ENCODE results near the gene CLEC4D.
"Not testable (repeated sequence)": the region's sequence is repeated elsewhere in the genome, so short reads cannot be mapped to it uniquely, and the experiment has no call there.

- not testable (repeated sequence) for TF ChIP-seq ZBTB33 (IDR thresholded peaks at IDR 0.05); CTCF (IDR thresholded peaks at IDR 0.05; ENCODE audit: low read depth, low read length, missing input control); FOXA1 (IDR thresholded peaks at IDR 0.05); MAX (IDR thresholded peaks at IDR 0.05); ATF3 (IDR thresholded peaks at IDR 0.05); SP1 (IDR thresholded peaks at IDR 0.05); YY1 (IDR thresholded peaks at IDR 0.05)
Measured at GRCh38 chr12:8566052-8566451, 52.7 kb downstream of the CLEC4D start.
